Lung microvascular endothelial cell (primary cell): ENCODE data around the gene FRAT1. TPM values are rescaled to one million over a fixed set of nuclear protein-coding genes. Genes with fewer than 3 reads are reported as not detected.

Experiments used
- DNase-seq, 2 donors: peaks; one replicate each; pipeline versions ENCODE4 v3.0.0 to v3.0.0-alpha.2; 2010; ENCODE audit warnings: low read depth in 2 of 2
- total RNA-seq: library from RNA; depleted of rRNA; stranded (reverse); fragments of >200 nt; gene quantifications from 2 replicates; pipeline ENCODE4 v1.2.1, GENCODE V29; 2014

The FRAT1 gene
- total RNA-seq, 1 donor from 2014 or later = 5.8 TPM

DNA sequence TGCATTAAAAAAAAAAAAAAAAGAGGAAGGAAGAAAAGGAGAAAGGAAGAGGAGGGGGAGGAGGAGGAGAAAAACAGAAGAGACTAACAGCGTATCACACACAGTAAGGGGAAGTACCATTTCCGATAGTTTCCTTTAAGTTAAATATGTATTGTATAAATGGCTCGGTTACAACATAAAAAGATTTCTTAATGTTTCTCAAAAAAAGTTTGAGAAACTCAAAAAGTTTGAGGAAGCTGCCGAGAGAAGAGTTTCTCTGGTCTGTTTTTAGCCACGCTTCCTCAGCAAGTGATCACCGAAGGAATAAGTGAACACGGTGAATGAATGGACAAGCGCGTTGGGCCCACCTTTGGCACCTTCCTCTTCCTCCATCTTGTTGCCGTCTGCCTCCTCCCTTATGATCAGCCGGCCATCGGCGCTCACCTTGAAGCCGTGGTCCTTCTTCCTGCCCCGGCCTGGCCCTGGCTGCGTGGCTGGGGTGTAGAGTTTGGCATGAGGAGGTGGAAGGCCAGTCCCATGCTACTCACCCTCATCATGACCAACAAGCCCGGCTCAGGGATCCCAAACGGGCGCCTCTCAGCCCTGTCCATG lies 46.8 kb downstream of the FRAT1 start:
- no peak for DNase-seq

- no peak for DNase-seq
Measured at GRCh38 chr10:97366572-97366971, 47.5 kb downstream of the FRAT1 start.

DNA sequence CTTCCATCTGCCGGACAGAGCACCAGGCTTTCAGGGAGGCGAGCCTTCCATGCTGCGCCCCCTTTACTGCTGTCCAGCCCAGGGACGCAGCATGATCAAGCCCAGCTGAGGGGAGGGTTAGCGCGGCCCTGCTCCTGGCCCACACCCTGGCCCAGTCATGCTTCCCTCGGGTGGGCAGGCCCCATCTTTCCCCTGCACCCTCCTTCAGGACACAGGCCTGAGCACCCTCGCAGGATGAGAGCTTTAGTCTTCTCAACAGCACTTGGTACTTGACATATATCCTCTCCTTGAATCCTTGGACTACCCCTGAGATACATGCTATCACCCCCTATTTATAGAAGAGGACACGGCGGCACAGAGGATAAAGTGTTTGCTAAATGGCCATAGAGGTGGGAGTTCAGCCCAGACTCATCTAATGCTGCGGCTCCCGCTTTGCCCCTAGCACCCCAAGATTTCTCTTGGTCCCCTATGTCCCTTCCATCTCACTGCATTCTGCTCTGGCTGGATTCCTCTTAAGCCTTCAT lies 48.1 kb downstream of the FRAT1 start:
- DNase-seq = no peak

Other genes with a start within 250 kb of the FRAT1 start
- gene SLIT1, start 133.3 kb upstream of the FRAT1 start, total RNA-seq = not detected in 2 replicates
- gene ARHGAP19, start 26.6 kb upstream of the FRAT1 start, total RNA-seq = 6.2 and 8.3 TPM in 2 replicates
- gene FRAT2, start 15.5 kb downstream of the FRAT1 start, total RNA-seq = 8.1 and 13.9 TPM in 2 replicates
- gene RRP12, start 82.1 kb downstream of the FRAT1 start, total RNA-seq = 6.8 and 9.3 TPM in 2 replicates
- 209 and 215 TPM in 2 replicates for gene PGAM1, start 106.9 kb downstream of the FRAT1 start, total RNA-seq
- 20.6 and 23.1 TPM in 2 replicates for gene EXOSC1, start 126.7 kb downstream of the FRAT1 start, total RNA-seq
- 21.6 and 26.2 TPM in 2 replicates for gene ZDHHC16, start 126.9 kb downstream of the FRAT1 start, total RNA-seq
- 39.7 and 47.2 TPM in 2 replicates for gene MMS19, start 179.2 kb downstream of the FRAT1 start, total RNA-seq
- gene UBTD1, start 179.7 kb downstream of the FRAT1 start, total RNA-seq = 41.6 and 59.9 TPM in 2 replicates